Epithelial cell of prostate (primary cell): ENCODE data around the gene KRT6A.

ENCODE experiments used
- DNase-seq: peaks from one replicate; pipeline ENCODE4 v3.0.0-alpha.2; 2011; ENCODE audit warnings: low read depth, low spot score
- H3K27ac ChIP-seq: fragments of 450-650 bp; 2 replicates; pipeline ENCODE4 v1.5.1; 2017; ENCODE audit warnings: mild to moderate bottlenecking

KRT6A gene

GRCh38 chr12:52493172-52493571, at the start of gene KRT6A:
Gene KRT6A, minus strand, starts transcription at chr12:52493257. Its CDS starts 69 bp downstream, at chr12:52493188.
- peak within 1 kb of the TSS; percentile 99 for H3K27ac ChIP-seq

GRCh38 chr12:52542157-52542556, 49.1 kb upstream of the KRT6A start:
- no peak for DNase-seq

More at GRCh38 chr12:52493172-52493571, at the start of gene KRT6A:
- DNase-seq = peak; percentile 96

DNA sequence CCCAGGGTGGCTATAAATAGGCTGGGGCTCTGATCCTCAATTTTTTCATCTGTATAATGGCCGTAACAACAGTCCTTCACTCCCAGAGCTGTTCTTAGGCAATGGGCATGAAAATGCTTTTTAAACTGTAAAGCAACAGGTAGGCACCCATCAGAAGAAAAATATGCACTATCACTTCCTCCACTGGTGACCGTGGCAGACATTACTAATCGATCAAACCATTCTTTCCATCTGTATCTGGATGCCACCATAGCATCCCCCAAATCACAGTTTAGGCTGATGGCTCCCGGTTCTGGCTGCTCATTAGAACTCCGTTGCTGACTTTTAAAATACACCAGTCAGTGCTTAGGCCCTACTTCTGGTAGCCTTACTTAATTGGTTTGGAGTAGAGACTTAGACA, 48.7 kb upstream of the KRT6A start:
- H3K27ac ChIP-seq = no peak overlapping the region
- no peak for DNase-seq

More at GRCh38 chr12:52542157-52542556, 49.1 kb upstream of the KRT6A start:
- no peak overlapping the region for H3K27ac ChIP-seq

DNA sequence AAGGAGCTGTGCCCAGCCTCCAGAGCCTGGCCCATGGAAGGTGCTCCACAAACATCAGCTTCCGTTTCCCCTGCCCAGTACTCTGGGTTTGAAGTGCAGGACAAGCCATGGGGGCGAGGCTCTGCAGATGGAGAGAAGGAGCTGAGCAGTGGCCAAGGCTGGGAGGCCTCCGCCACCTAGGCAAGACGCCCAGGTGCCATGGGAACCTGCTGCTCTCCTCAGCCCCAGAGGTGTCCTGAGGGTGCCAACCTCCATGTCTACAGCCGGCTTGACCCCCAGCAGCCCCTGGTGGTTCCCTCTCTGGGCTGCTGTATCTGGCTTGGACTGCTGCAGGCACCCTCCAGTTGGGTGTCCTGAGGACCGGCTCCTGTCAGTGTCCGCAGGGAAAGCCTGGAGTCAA, 47.5 kb upstream of the KRT6A start:
- H3K27ac ChIP-seq = no peak overlapping the region
- no peak for DNase-seq

DNA sequence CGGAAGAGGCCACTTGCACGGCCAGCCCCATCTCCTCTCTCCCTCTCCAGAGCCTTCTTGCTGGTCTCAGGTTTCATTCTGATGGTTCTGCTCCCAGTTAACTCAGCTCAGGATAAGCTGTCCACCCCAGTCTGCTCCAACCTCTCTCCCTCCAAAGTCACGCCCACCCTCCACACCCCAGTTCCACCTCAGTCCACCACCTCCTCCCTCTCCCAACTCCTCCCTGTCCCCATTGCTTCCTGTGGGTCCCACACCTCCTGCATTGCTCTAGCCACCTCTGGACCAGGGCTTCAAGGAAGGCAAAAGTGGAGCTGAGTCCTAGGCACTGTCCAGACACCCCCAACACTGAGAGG, 46.7 kb upstream of the KRT6A start:
- DNase-seq = no peak
- H3K27ac ChIP-seq = no peak overlapping the region

DNA sequence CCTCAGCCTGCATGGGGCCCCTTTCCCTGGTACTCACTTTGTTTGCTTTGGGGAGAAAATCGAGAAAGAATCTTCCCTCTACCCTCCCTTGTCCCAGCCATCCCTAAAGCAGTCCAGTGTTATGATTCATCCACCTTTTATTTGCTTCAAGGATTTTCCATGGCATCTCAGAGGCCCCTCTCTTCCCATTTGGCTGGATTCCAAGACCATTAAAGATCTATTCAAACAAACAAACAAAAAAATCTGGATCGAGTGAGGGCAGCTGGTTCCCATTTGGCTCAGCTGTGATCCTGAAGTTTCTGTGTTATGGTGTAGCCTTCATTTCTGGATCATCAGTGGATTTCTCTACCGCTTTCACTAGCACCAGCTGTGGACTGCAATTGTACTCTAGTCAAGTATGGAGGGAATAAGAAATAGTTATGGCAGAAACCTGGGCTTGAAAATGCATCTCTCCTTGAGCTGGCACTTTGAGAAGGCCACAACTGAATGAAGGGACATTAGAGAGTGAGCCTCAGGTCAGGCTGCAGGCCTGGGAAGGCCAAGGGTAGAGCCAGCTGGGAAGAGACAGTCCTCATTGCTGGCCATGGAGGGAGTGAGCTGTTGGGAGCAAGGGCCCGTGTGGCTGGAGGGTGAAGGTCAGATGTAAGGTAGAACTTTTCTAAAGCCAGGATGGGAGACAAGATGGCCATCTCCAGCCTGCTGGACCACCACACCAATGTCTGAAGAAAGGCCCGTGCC, 46.2 kb upstream of the KRT6A start:
- H3K27ac ChIP-seq = no peak overlapping the region
- no peak for DNase-seq

DNA sequence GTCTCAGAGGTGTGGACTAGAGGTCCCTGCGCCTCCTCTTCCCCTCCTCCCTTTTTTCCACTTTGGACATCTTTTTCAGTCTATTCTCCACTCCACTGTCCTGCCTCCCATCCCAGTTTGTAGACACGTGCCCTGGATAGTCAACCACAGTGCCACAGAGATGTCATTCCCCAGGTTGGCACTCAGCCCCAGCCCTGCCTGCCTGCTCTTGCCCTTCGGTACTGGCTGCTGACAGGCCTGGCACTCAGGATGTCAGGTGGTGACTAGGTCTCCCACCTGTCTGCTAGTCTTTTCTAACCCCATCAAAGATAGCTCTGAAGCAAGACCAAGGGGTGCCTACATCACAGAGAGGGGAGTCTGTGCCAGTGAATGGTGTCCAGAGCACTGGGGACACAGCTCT, 44.0 kb upstream of the KRT6A start:
- H3K27ac ChIP-seq = no peak overlapping the region
- no peak for DNase-seq

GRCh38 chr12:52535574-52535973, 42.5 kb upstream of the KRT6A start:
- no peak overlapping the region for H3K27ac ChIP-seq
- DNase-seq = no peak

GRCh38 chr12:52534482-52534881, 41.4 kb upstream of the KRT6A start:
- DNase-seq = no peak
- no peak overlapping the region for H3K27ac ChIP-seq

GRCh38 chr12:52533686-52534470, 40.8 kb upstream of the KRT6A start:
- no peak for DNase-seq
- H3K27ac ChIP-seq = no peak overlapping the region

- H3K27ac ChIP-seq = no peak overlapping the region
- no peak for DNase-seq
Measured at GRCh38 chr12:52532636-52533035, 39.6 kb upstream of the KRT6A start.

DNA sequence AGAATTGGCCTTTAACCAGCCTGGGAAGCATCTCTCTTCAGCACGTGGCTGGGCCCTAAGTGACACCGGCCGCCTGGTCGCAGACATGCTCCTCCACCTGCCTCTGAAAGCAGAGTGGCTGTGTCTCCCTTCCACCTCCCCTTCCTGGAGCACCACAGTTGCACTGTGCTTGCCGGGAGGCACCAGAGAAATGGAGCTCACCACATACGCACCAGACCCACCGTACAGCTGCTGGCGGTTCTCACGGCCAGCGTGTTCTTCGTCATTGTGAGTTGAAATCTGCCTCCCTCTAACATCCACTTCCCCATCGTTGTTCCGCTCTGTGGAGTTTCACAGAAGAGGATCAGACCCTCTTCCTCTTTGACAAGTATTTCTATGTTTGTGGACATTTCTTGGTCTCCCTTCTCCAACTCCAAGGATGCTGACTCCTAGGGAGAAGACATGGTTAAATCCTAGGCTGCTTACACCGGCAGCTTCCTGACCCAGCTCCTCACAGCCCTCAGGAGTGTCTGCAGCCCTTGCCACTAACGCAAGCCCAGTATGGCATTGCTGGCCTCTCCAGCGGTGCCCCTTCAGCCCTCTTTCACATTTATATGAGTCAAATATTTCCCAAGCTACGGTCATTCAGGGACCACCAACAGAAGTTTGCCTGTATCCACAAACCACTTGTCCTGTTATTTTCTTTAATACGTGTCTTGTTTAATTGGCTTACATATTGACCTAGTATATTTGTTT, 38.7 kb upstream of the KRT6A start:
- no peak for DNase-seq
- no peak overlapping the region for H3K27ac ChIP-seq

GRCh38 chr12:52530905-52531304, 37.8 kb upstream of the KRT6A start:
- DNase-seq = no peak
- no peak overlapping the region for H3K27ac ChIP-seq

- no peak overlapping the region for H3K27ac ChIP-seq
- DNase-seq = no peak
Measured at GRCh38 chr12:52530366-52530765, 37.3 kb upstream of the KRT6A start.

DNA sequence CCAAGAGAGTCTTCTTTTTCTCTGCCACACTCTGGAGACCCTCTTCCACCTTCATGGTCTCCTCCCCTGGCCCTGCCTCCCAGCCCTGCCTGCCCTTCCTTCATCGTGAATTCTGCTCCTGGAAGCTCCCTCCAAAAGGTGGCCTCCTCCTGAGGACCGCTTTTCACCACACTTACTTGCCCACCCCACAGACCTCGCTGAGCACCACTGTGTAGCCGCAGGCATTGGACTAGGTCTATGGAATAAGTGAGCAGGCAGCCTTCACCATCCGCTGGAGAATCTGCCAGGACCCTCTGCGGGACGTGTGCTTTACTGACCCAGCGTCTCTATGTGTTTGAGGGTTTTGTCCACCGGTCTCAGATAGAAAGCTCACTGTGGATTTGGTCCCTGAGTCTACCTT, 36.8 kb upstream of the KRT6A start:
- no peak for DNase-seq
- no peak overlapping the region for H3K27ac ChIP-seq

- DNase-seq = no peak
- H3K27ac ChIP-seq = no peak overlapping the region
Measured at GRCh38 chr12:52529417-52529816, 36.4 kb upstream of the KRT6A start.

DNA sequence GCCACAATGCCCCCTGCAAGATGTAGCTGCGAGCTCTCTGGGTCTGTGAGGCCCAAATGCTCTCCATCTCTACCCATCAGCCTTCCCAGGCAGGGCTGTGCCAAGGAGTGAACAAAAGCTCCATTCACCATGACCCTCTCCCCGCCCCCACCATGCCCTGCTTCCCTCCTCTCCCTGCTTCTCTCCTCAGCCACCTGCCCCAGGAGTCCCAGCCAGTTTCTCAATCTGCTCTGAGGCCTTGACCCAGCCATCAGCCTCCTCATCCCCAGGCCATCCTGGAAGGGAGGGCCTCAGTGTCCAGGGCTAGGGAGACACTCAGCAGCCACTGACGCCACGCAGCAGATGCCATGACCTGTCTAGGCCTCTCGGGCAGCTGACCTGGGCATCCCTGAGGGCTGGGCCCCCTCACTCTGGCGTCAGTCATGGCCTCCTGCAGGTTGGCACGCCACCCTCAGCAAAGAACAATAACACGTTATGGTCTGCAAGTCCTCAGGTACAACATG, 35.6 kb upstream of the KRT6A start:
- no peak for DNase-seq
- H3K27ac ChIP-seq = no peak overlapping the region

GRCh38 chr12:52527121-52527800, 34.2 kb upstream of the KRT6A start:
- H3K27ac ChIP-seq = no peak overlapping the region
- DNase-seq = no peak

- DNase-seq = no peak
- H3K27ac ChIP-seq = no peak overlapping the region
Measured at GRCh38 chr12:52526511-52526951, 33.5 kb upstream of the KRT6A start.
